ENCODE results near the gene KLHL8.

DNA sequence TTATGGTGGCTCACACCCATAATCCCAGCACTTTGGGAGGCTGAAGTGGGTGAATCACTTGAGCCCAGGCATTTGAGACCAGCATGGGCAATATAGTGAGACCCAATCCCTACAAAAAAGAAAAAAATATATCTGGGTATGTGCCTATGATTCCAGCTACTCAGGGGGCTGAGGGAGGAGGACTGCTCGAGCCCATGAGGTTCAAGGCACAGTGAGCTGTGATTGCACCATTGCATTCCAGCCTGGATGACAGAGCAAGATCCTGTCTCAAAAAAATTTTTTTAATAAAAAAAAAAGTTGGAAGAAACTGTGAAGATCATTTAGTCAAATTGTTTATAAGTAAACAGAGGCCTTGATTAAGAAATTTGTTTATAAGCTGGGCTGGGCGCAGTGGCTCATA is 39.7 kb downstream of the KLHL8 start:
- TF ChIP-seq RARB (CRISPR knock-in tag; IDR thresholded peaks at IDR 0.05) (no peak), ZNF565 (CRISPR knock-in tag; conservative IDR thresholded peaks at IDR 0.05; ENCODE audit: low read depth) (no peak)
